ENCODE results near the gene REST. TPM values are rescaled to one million over a fixed set of nuclear protein-coding genes. Genes with fewer than 3 reads are reported as not detected.
"Not testable (repeated sequence)": the region's sequence is repeated elsewhere in the genome, so short reads cannot be mapped to it uniquely, and the experiment has no call there.

Gene REST
- polyA plus RNA-seq, 3 donors = 47.5 to 58.7 (median 53.3) TPM

DNA sequence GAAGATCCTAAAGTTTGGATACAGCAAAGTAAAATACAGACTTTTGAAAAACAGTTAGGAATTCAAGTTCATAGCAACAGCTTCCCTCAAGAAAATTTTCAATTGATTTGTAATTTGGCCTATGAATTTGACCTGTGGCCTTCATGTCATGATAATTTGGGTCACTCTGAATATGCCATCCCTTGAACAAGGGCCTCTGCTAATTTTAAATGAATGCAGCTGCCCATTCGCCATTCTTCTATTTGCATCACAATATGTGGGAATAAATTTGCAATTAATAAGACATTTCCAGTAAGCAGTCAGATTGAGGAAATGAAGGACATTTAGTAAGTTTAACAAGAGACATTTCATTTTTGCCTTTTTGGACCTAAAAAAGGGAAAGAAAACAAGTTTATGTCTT, 1.9 kb upstream of the REST start:
- no peak for DNase-seq (ENCODE audit: extremely low read depth in 1 of 11, low read depth in 9 of 11, low spot score in 4 of 11)

- peak in 2 of 11 donors; percentile 5 to 7 for DNase-seq (ENCODE audit: extremely low read depth in 1 of 11, low read depth in 9 of 11, low spot score in 4 of 11)
Measured at GRCh38 chr4:56906489-56907393, 959 bp upstream of the REST start.

GRCh38 chr4:56908206-56909085, 746 bp downstream of the REST start:
- peak; percentile 55 to 79 (median 71) for DNase-seq (ENCODE audit: extremely low read depth in 1 of 11, low read depth in 9 of 11, low spot score in 4 of 11)

DNA sequence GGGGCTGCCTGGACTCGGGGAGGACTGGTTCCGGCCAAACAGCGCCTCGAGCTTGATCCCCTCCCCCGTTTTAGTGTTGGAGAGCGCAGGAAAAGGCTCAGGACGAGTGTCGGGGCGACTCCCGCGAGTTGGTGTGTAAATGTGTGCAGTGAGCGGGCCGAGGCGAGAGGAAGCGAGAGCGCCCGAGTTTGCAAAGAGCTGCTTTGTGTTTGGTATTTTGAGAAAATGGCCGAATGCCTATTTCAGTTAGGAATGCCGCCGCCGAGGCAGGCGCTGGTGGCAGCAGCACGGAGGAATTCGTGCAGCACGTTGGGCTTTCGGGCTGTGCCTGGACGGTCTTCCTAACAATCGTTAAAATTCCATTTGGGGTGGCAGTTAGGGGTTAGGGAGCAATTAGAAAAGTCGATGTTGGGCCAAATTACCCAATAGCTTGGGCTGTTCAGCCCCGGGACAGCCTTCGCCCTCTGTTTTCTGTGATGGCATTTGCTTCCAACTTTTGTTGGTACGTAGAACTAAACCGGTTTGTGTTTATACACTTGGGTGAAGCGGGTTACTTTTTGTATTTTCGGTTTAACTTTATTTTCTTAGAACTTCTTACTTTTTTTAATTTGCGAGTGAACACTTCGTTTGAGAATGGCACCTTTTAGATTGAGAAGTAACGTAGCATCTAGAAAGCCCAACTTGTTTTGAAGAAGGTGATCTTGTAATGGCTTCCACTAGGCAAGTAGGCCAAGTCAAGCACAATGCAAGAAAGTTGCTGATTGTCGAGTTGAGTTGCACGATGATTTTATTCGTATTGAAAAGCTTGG, 1.6 kb downstream of the REST start:
- peak in 9 of 11 donors; percentile 24 to 51 (median 37) for DNase-seq (ENCODE audit: extremely low read depth in 1 of 11, low read depth in 9 of 11, low spot score in 4 of 11)

- DNase-seq (ENCODE audit: extremely low read depth in 1 of 11, low read depth in 9 of 11, low spot score in 4 of 11) = peak in 1 of 11 donors; percentile 7
Measured at GRCh38 chr4:56910172-56910967, 2.7 kb downstream of the REST start.

DNA sequence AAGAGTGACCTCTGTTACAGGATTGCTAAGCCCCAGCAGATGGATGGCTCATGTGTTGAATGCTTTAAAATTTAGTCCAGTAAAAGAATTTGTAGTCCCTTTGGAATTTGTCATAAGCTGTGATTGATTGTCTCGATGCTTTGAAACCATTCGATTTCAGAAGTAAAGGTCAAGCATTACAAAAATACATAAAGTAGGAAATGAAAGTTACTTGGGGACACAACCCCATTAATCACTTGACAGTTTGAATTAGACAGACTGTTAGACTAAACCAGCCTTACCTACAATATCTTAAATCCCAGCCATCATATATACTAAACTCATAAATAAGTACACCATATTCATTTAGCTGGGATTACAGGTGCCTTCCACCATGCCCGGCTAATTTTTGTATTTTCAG, 6.6 kb downstream of the REST start:
- no peak for DNase-seq (ENCODE audit: extremely low read depth in 1 of 11, low read depth in 9 of 11, low spot score in 4 of 11)

GRCh38 chr4:56914977-56915376, 7.3 kb downstream of the REST start:
- DNase-seq (ENCODE audit: extremely low read depth in 1 of 11, low read depth in 9 of 11, low spot score in 4 of 11) = not testable (repeated sequence)

DNA sequence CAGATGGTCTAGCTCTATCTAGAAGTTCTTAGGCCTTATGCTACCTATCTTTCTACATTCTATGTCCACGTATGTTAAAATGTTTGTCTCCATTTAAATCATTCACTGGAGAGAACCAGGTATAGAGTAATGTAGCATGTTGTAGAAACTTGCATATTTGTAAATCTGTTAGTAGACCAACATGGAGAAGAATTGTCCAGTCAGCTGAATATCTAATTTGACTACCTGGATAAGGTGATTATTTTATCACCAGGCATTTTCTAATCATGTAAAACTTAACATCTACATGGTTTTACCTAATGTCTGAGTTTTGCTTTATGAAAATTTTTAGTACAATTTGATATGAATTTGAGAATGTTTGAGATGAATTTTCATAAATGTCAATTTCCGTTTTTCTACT, 19.5 kb downstream of the REST start:
- DNase-seq (ENCODE audit: extremely low read depth in 1 of 11, low read depth in 9 of 11, low spot score in 4 of 11) = no peak

DNA sequence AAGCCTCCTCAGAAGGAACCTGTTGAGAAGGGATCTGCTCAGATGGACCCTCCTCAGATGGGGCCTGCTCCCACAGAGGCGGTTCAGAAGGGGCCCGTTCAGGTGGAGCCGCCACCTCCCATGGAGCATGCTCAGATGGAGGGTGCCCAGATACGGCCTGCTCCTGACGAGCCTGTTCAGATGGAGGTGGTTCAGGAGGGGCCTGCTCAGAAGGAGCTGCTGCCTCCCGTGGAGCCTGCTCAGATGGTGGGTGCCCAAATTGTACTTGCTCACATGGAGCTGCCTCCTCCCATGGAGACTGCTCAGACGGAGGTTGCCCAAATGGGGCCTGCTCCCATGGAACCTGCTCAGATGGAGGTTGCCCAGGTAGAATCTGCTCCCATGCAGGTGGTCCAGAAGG, 22.9 kb downstream of the REST start:
- no peak for DNase-seq (ENCODE audit: extremely low read depth in 1 of 11, low read depth in 9 of 11, low spot score in 4 of 11)

DNA sequence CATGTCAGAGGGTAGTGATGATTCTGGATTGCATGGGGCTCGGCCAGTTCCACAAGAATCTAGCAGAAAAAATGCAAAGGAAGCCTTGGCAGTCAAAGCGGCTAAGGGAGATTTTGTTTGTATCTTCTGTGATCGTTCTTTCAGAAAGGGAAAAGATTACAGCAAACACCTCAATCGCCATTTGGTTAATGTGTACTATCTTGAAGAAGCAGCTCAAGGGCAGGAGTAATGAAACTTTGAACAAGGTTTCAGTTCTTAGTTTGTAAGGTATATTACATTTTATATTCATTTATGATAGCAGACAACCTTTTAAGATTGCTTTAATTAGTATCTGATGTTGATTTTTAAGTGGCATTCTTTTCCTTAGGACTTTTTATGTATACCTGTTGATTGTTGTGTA, 24.2 kb downstream of the REST start:
- no peak for DNase-seq (ENCODE audit: extremely low read depth in 1 of 11, low read depth in 9 of 11, low spot score in 4 of 11)

DNA sequence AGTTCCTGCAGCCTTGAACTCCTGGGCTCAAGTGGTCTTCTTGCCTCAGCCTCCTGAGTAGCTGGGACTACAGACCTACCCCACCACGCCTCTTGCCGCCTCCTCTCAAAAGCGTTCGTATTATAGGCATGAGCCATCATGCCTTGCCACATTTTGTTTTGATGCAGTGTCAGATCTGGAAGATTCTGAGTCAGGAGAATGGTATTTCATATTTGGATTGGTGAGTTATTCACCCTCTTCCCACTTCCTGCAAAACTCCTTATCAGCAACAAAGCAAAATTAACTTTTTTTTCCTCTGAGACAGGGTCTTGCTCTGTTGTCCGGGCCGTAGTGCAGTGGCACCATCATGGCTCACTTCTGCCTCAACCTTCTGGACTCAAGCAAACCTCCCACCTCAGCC, 29.6 kb downstream of the REST start:
- no peak for DNase-seq (ENCODE audit: extremely low read depth in 1 of 11, low read depth in 9 of 11, low spot score in 4 of 11)

DNA sequence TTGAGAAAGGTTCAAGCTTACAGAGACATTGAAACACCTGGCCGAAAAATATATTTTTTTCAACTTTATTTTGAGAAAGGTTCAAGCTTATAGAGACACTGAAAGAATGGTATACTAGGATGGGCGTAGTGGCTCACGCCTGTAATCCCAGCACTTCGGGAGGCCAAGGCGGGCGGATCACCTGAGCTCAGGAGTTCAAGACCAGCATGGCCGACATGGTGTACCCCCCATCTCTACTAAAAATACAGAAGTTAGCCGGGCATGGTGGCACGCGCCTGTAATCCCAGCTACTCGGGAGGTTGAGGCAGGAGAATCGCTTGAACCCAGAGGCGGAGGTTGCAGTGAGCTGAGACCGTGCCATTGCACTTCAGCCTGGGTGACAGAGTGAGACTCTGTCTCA, 32.1 kb downstream of the REST start:
- not testable (repeated sequence) for DNase-seq (ENCODE audit: extremely low read depth in 1 of 11, low read depth in 9 of 11, low spot score in 4 of 11)

- no peak for DNase-seq (ENCODE audit: extremely low read depth in 1 of 11, low read depth in 9 of 11, low spot score in 4 of 11)
Measured at GRCh38 chr4:56940403-56940802, 32.7 kb downstream of the REST start.

GRCh38 chr4:56940971-56941370, 33.3 kb downstream of the REST start:
- no peak for DNase-seq (ENCODE audit: extremely low read depth in 1 of 11, low read depth in 9 of 11, low spot score in 4 of 11)

GRCh38 chr4:56941403-56941802, 33.7 kb downstream of the REST start:
- DNase-seq (ENCODE audit: extremely low read depth in 1 of 11, low read depth in 9 of 11, low spot score in 4 of 11) = no peak

GRCh38 chr4:56953680-56954520, 46.2 kb downstream of the REST start:
- DNase-seq (ENCODE audit: extremely low read depth in 1 of 11, low read depth in 9 of 11, low spot score in 4 of 11) = no peak

DNA sequence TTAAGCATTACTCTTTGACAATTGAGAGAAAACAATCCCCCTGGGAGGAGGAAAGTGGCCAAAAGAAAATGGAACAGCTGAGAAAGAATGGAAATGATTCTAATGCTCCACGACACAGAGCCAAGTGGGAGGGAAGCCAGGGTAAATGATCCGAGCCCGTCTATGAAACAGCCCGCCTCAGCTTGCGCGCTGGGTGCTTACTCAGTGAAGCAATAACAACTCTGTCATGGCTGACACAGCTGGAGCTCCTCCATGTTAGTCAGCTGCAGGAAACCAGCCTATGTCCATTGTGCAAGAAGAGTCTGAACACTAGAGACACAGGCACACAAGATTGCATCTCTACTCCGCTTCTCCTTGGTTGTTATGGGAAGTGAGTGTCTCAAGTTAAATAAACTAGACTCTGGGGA, 50.4 kb downstream of the REST start:
- peak in 10 of 11 donors; percentile 57 to 89 (median 72) for DNase-seq (ENCODE audit: extremely low read depth in 1 of 11, low read depth in 9 of 11, low spot score in 4 of 11)

DNA sequence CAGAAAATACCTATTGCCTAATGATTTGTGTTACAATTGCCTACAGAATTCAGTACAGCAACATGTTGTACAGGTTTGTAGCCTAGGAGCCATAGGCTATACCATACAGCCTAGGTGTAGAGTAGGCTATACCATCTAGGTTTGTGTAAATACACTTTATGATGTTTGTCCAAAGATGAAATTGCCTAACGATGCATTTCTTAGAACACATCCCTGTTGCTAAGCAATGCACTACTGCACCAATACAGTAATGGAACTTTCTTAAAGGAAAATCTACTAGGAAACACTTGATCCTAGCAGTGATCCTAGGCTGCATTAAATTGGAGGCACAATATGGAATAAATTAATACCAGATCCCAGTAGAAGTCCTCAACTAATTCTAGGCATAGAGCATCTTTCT, 51.4 kb downstream of the REST start:
- no peak for DNase-seq (ENCODE audit: extremely low read depth in 1 of 11, low read depth in 9 of 11, low spot score in 4 of 11)
